Measurements from ENCODE around the gene NTSR1.

The NTSR1 gene

DNA sequence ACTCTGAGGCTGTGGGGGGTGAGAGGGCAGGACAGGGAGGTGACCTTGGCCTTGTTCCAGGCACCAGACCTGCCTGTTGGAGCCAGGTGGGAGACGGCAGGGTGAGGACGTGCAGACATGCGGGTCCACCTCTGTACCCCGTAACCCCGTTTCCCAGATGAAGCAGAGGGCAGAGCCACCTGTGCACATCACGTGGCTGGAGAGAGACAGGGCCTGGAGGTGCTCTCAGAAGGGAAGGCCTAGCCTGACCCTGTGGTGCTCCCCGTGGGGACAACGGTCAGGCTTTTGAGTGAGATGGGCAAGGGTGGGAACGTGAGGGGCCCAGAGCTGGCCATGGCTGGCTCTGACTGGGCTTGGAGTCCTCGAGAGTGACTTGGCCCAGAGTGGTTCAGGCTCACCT lies 6.6 kb downstream of the NTSR1 start:
- no peak for DNase-seq (ENCODE audit: low read depth)
- H3K4me3 ChIP-seq (ENCODE audit: low read depth, low read length) = no peak overlapping the region
- TF ChIP-seq, protein P1, sequence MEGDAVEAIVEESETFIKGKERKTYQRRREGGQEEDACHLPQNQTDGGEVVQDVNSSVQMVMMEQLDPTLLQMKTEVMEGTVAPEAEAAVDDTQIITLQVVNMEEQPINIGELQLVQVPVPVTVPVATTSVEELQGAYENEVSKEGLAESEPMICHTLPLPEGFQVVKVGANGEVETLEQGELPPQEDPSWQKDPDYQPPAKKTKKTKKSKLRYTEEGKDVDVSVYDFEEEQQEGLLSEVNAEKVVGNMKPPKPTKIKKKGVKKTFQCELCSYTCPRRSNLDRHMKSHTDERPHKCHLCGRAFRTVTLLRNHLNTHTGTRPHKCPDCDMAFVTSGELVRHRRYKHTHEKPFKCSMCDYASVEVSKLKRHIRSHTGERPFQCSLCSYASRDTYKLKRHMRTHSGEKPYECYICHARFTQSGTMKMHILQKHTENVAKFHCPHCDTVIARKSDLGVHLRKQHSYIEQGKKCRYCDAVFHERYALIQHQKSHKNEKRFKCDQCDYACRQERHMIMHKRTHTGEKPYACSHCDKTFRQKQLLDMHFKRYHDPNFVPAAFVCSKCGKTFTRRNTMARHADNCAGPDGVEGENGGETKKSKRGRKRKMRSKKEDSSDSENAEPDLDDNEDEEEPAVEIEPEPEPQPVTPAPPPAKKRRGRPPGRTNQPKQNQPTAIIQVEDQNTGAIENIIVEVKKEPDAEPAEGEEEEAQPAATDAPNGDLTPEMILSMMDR (IDR thresholded peaks at IDR 0.05; ENCODE audit: low read depth, low read length, missing control alignments) = no peak
- in situ Hi-C loops (cut with HindIII; ENCODE audit: low sequenced_read_pairs) = no loop called here

DNA sequence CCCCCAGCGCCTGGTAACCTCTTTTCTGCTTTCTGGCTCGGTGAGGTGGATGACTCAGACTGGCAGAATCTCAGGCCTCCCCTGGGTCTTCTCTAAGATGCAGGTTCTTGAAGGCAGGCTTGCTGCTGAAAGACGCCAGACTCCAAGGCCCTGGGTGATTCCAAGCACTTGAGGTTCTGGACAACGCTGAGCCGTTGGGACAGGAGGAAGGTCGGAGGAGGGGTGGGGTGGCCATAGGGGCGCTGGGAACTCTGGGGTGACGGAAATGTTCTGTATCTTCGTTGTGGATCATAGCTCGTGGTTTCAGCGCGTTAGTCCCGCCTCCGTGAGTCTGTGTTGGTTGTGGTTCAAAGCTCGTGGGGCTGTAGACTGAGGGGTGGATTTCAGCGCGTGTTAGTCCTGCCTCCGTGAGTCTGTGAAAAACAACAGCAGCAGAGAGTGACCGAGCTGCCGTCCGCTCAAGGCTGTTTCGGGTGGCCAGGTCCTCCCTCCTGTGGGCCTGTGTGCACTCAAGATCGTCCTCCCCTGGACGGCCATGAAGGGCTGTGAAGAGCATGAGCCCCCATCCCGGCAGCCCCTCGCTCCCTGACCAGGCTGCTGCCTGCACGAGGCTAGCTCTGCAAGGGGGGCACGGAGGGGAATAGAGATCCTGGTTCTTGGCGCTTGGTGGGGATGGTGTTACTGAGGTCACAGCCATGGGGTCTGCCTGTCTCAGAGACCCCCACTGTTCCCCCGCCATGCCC lies 7.7 kb downstream of the NTSR1 start:
- in situ Hi-C loops (cut with HindIII; ENCODE audit: low sequenced_read_pairs) = no loop called here
- DNase-seq (ENCODE audit: low read depth) = no peak
- H3K4me3 ChIP-seq (ENCODE audit: low read depth, low read length) = no peak overlapping the region
- TF ChIP-seq, protein P1 (IDR thresholded peaks at IDR 0.05; ENCODE audit: low read depth, low read length, missing control alignments) = no peak

DNA sequence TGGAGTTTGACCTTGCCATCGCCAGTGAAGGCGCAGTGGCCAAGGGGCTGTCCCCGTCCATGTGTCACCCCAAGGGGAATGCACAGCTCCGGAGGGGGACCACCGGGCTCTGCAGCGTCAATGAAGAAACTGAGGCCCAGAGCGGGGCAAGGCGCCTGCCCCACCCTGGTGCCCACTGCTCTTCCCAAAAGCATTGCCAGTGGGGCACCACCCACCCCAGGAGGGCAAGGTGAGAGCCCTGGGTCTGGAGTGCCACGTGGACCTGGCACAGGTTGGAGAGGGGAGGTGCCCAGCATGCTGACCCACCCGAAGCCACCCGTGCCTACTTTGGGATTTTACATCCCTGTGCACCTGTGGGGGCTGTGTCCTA lies 8.3 kb downstream of the NTSR1 start:
- no peak for DNase-seq (ENCODE audit: low read depth)
- H3K4me3 ChIP-seq (ENCODE audit: low read depth, low read length) = no peak overlapping the region
- in situ Hi-C loops (cut with HindIII; ENCODE audit: low sequenced_read_pairs) = no loop called here
- TF ChIP-seq, protein P1 (IDR thresholded peaks at IDR 0.05; ENCODE audit: low read depth, low read length, missing control alignments) = no peak

DNA sequence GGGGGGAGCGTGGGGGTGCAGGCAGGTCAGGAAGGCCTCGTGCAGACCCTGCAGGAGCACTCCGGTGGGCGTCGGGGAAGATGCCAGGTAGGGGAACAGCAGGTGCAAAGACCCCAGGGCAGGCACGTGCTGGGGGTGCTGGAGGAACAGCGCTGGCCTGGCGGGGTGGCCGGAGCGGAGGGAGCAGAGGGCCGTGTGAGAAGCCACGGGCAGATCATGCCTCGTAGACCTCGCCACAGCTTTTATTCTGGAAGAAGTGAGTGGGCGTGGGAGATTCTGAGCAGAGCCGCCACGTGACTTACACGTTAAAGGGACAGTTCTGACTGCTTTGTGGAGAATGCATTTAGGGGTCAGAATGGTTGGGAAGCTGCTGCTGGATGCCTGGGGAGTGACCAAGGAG lies 9.3 kb downstream of the NTSR1 start:
- H3K4me3 ChIP-seq (ENCODE audit: low read depth, low read length) = no peak overlapping the region
- DNase-seq (ENCODE audit: low read depth) = no peak
- TF ChIP-seq, protein P1 (IDR thresholded peaks at IDR 0.05; ENCODE audit: low read depth, low read length, missing control alignments) = no peak
- in situ Hi-C loops (cut with HindIII; ENCODE audit: low sequenced_read_pairs) = no loop called here

DNA sequence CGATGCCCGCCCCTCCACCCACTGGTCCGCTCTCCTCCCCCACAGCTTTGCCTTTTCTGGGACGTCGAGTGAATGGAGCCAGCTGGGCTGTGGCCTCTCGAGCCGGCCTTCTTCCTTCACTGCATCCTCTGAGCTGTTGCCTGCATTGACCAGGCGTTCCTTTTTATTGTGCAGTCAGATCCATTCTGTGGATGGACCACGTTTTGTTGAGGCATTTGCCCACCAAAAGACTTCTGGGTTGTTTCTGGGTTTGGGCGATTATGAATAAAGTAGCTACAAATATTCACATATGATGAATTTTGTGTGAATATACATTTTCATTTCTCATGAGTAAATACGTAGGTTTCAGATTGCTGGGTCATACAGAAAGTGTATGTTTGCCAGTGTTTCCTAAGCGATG lies 9.9 kb downstream of the NTSR1 start:
- TF ChIP-seq, protein P1 (IDR thresholded peaks at IDR 0.05; ENCODE audit: low read depth, low read length, missing control alignments) = no peak
- no peak overlapping the region for H3K4me3 ChIP-seq (ENCODE audit: low read depth, low read length)
- DNase-seq (ENCODE audit: low read depth) = no peak
- in situ Hi-C loops (cut with HindIII; ENCODE audit: low sequenced_read_pairs) = no loop called here

DNA sequence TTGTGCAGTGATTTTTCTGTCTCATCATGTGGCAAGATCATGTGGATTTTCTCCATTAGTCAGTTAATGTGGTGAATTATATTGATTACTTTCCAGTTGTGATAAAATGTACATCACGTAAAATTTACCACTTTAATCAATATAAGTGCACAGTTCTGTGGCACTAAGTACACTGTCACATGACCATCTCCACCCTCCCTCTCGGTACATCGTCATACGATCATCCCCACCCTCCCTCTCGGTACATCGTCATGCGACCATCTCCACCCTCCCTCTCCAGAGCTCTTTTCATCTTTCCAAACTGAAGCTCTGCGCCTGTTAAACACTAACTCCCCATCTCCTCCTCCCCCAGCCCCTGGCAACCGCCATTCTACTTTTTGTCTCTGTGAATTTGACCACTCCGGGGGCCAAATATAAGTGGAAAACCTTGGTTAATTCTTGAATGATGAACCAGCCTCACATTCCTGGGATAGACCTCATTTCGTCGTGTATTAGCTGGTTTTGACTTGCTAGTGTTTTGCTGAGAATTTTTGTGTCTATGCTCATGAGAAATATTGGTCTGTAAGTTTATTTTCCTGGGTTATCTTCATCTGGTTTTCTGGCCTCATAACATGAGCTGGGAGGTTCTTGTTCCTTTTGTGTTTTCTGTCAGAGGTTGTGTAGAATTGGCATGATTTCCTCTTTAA lies 10.8 kb downstream of the NTSR1 start:
- in situ Hi-C loops (cut with HindIII; ENCODE audit: low sequenced_read_pairs) = no loop called here

More for the DNA sequence above, 10.8 kb downstream of the NTSR1 start:
- no peak for DNase-seq (ENCODE audit: low read depth)
- H3K4me3 ChIP-seq (ENCODE audit: low read depth, low read length) = no peak overlapping the region
- TF ChIP-seq, protein P1 (IDR thresholded peaks at IDR 0.05; ENCODE audit: low read depth, low read length, missing control alignments) = no peak
